Activated CD4-positive, alpha-beta T cell treated with anti-CD3 and anti-CD28 coated beads, Interleukin-2, amount 10 ng/mL, durations not matched to agents 7 days and 5 days (primary cell): ENCODE results near the gene ST3GAL2. TPM values are rescaled to one million over a fixed set of nuclear protein-coding genes. Genes with fewer than 3 reads are reported as not detected.

Experiments
- total RNA-seq, 2 experiments: library from RNA; stranded (reverse); gene quantifications; one replicate each; pipeline ENCODE4 v1.2.3, GENCODE V29; 2021

Gene ST3GAL2
- total RNA-seq, 2 experiments from 2014 or later, result 24.5 to 25.6 TPM

Other genes with a start within 250 kb of the ST3GAL2 start
- 10 to 100 TPM; 26.3 to 27.4 TPM for gene EXOSC6, start 187.2 kb downstream of the ST3GAL2 start, total RNA-seq
- 10 to 100 TPM; 97.4 to 99.8 TPM for gene AARS1, start 149.6 kb downstream of the ST3GAL2 start, total RNA-seq
- 10 to 100 TPM; 29.0 to 29.9 TPM for gene DDX19B, start 139.9 kb downstream of the ST3GAL2 start, total RNA-seq
- gene DDX19A, start 92.2 kb downstream of the ST3GAL2 start, total RNA-seq, result 10 to 100 TPM; 36.6 to 36.9 TPM
- 10 to 100 TPM; 16.8 to 18.8 TPM for gene FCSK, start 15.5 kb upstream of the ST3GAL2 start, total RNA-seq
- gene COG4, start 84.5 kb upstream of the ST3GAL2 start, total RNA-seq, result 10 to 100 TPM; 59.8 to 70.8 TPM
- gene SF3B3, start 84.7 kb upstream of the ST3GAL2 start, total RNA-seq, result 100 to 1,000 TPM; 369 to 376 TPM
- not detected for gene IL34, start 207.5 kb upstream of the ST3GAL2 start, total RNA-seq
- 1 to 10 TPM; 7.1 to 9.2 TPM for gene MTSS2, start 247.0 kb upstream of the ST3GAL2 start, total RNA-seq